ENCODE results near the gene CSF2. TPM values are rescaled to one million over a fixed set of nuclear protein-coding genes. Genes with fewer than 3 reads are reported as not detected.

Gene CSF2
- total RNA-seq, 4 donors from 2014 or later = not detected

DNA sequence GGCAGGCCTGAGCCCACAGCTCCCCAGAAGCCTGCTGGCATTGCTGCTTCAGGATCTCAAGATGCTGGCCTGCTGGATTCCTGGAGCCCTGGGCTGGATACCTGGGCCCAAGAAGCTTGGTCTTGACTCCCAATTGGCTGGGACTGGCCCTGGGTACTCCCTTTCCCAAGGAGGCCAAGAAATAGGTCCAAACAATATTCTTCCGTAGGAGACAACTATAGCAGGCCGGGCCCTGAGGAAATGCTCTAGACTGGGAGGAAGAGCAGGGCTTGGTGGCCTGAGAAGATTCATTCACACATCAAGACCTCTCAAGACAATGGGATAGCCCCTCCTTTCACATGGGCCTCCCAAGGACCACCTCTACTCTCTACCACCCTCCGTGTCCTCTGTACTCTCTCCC is 7.9 kb downstream of the CSF2 start:
- no peak for TF ChIP-seq POLR2A (IDR thresholded peaks at IDR 0.05)
- TF ChIP-seq, protein P1, sequence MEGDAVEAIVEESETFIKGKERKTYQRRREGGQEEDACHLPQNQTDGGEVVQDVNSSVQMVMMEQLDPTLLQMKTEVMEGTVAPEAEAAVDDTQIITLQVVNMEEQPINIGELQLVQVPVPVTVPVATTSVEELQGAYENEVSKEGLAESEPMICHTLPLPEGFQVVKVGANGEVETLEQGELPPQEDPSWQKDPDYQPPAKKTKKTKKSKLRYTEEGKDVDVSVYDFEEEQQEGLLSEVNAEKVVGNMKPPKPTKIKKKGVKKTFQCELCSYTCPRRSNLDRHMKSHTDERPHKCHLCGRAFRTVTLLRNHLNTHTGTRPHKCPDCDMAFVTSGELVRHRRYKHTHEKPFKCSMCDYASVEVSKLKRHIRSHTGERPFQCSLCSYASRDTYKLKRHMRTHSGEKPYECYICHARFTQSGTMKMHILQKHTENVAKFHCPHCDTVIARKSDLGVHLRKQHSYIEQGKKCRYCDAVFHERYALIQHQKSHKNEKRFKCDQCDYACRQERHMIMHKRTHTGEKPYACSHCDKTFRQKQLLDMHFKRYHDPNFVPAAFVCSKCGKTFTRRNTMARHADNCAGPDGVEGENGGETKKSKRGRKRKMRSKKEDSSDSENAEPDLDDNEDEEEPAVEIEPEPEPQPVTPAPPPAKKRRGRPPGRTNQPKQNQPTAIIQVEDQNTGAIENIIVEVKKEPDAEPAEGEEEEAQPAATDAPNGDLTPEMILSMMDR (IDR thresholded peaks at IDR 0.05) = no peak
- H3K36me3 ChIP-seq = no peaks in the 10 kb centered on the region
- H3K4me3 ChIP-seq = no peak overlapping the region
- peak in 1 of 3 donors; percentile 9 for DNase-seq
- H3K27ac ChIP-seq = no peak overlapping the region
- H3K27me3 ChIP-seq = no peaks in the 10 kb centered on the region
- peaks cover 0 to 4% (median 0%) of the 10 kb centered on the region in 4 donors for H3K4me1 ChIP-seq
- no peaks in the 10 kb centered on the region for H3K9me3 ChIP-seq

DNA sequence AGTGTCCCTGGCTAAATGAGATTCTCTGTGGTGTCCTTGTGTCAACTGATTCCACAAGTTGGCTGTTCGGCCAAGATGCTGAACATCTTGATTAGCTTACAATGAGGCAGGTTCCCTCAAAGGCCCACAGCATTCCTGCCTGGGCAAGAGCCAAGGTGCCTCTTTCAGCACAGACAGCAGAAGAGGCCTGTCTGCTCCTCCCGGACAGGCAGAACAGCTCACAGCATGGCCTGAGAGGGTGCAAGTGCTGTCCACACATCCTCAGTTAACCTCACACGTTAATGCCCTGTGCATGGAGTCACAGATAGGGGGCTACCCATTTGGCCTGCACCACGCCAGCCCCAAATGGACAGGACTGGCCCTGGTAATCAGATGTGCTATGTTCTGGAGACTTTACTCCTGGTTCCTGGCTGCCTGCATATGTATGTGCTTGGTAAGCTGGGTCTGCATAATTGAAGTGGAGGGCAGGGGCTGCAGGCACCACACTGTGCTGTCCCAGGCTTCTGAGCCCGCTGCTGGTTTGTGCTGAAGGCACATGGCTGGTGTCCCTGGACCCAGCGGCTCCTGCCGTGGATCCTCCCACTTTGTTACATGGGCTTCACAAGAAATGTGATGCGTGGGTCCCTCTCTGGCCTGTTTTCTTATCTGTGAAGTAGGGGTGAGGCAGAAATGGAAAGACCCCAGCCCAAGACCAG is 8.9 kb downstream of the CSF2 start:
- TF ChIP-seq, protein P1 (IDR thresholded peaks at IDR 0.05) = no peak
- no peak for TF ChIP-seq POLR2A (IDR thresholded peaks at IDR 0.05)
- Histone ChIP-seq H3K27ac (no peak overlapping the region), H3K4me1 (peaks cover 0 to 4% (median 0%) of the 10 kb centered on the region in 4 donors), H3K4me3 (no peak overlapping the region), H3K36me3 (no peaks in the 10 kb centered on the region), H3K27me3 (no peaks in the 10 kb centered on the region), H3K9me3 (no peaks in the 10 kb centered on the region)
- DNase-seq = peak in 1 of 3 donors; percentile 13

DNA sequence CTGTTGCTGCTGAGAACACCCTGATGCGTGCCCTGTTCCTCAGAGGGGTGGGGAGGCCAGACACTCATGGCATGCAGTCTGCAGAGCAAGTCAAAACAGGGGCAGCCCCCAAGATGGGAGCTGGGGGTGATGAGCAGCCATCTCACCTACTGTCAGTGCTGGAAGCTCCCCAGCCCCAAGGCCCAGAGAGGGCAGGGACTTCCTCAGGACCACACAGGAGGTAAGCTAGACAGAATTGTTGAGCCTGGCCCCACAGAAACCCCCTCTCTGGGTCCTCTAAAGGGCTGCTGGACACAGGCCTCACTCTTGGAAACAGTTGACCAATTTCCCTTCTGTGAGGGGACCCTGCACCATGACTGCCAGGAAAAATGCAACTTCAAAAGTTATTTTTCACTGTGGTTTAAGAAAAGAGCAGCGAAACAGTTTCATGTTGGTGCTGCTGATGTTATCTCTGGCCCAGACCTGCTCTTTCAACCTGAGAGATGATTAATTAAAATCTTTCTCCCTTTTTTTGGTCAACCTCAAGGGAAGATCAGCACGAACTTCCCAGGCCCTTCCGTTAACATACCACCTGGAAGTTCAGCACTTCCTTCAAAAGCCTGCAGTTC is 9.6 kb downstream of the CSF2 start:
- peak in 1 of 3 donors; percentile 25 for DNase-seq
- H3K4me1 ChIP-seq = peaks cover 0 to 4% (median 0%) of the 10 kb centered on the region in 4 donors
- H3K27me3 ChIP-seq = no peaks in the 10 kb centered on the region
- no peaks in the 10 kb centered on the region for H3K9me3 ChIP-seq
- TF ChIP-seq, protein P1 (IDR thresholded peaks at IDR 0.05) = no peak
- no peak for TF ChIP-seq POLR2A (IDR thresholded peaks at IDR 0.05)
- H3K4me3 ChIP-seq = no peak overlapping the region
- no peaks in the 10 kb centered on the region for H3K36me3 ChIP-seq
- H3K27ac ChIP-seq = peak overlapping the region in 1 of 4 donors; percentile 30

DNA sequence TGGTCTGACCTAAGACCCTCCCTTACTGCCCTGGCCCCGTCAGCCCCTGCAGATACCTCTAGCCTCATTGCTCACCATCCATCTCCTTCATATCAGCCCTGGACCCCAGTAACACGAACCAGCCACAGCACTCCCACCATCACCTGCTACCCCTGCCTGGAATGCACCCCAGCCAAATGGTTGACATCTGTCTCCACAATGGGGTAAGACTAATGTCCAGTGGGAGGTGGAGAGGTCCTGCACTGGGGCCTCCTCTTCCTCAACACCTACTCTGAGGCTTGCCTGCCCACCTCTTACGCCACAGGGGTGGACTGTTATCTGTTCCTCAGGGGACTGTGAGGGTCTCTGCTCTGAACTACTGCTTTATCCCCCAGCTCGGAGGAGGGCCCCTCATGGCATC is 12.1 kb downstream of the CSF2 start:
- TF ChIP-seq, protein P1 (IDR thresholded peaks at IDR 0.05) = no peak
- TF ChIP-seq POLR2A (IDR thresholded peaks at IDR 0.05) = no peak
- peak in 1 of 3 donors; percentile 7 for DNase-seq
- Histone ChIP-seq H3K27ac (no peak overlapping the region), H3K36me3 (no peaks in the 10 kb centered on the region), H3K4me1 (peaks cover 0 to 4% (median 0%) of the 10 kb centered on the region in 4 donors), H3K27me3 (no peaks in the 10 kb centered on the region), H3K4me3 (no peak overlapping the region), H3K9me3 (no peaks in the 10 kb centered on the region)

DNA sequence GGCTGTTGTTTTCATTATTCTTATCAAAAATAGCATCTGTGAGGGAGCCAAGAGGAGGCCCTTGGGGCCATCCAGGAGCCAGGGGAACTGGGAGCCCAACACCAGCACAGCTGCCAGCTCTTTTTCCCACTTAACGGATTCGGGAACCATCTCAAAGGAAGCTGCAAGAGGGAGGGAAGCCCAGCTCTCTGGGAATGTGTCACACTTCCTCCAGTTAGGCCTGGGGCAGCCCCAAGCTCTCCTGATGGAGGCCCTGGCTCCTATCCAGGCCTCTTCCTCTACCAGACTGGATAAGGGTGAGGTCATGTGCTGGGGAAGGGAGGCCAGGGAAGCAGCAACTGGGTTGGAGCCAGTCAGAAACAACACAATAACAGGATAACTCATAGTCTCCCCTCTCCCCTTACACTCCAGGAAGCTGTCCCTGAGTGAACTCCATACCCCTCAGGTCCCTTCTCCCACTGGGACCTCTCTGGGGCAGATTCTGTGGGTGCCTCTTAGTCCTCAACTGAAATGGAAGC is 12.7 kb downstream of the CSF2 start:
- Histone ChIP-seq H3K27ac (no peak overlapping the region), H3K4me1 (peaks cover 0 to 4% (median 0%) of the 10 kb centered on the region in 4 donors), H3K9me3 (no peaks in the 10 kb centered on the region), H3K27me3 (no peaks in the 10 kb centered on the region), H3K36me3 (no peaks in the 10 kb centered on the region), H3K4me3 (no peak overlapping the region)
- peak in 1 of 3 donors; percentile 44 for DNase-seq
- TF ChIP-seq POLR2A (IDR thresholded peaks at IDR 0.05) = no peak

DNA sequence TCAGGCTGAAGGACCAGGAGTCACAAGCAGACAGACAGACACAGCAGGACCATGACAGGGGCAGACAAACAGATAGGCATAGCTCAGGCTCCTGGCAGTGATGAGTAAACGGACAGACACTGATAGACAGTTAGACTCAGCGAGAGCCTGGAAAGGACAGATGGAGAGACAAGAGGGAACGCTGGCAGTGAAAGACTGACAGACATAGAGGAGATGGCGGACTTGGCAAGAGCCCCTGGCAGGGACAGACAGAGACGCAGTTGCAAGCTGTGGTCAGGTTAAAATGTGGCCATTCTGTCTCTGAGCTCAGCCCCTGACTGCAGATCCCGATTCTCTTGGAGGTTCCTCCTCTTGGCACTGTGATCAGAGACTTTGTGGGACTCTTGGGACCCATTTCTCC is 13.6 kb downstream of the CSF2 start:
- H3K4me3 ChIP-seq = no peak overlapping the region
- peaks cover 0 to 4% (median 0%) of the 10 kb centered on the region in 4 donors for H3K4me1 ChIP-seq
- no peaks in the 10 kb centered on the region for H3K36me3 ChIP-seq
- H3K27ac ChIP-seq = no peak overlapping the region
- DNase-seq = peak in 1 of 3 donors; percentile 14
- TF ChIP-seq POLR2A (IDR thresholded peaks at IDR 0.05) = no peak
- TF ChIP-seq, protein P1 (IDR thresholded peaks at IDR 0.05) = no peak
- H3K9me3 ChIP-seq = no peaks in the 10 kb centered on the region
- H3K27me3 ChIP-seq = no peaks in the 10 kb centered on the region
